IMR-90 (cell line): ENCODE measurements around the gene ART4. TPM values are rescaled to one million over a fixed set of nuclear protein-coding genes. Genes with fewer than 3 reads are reported as not detected.

Experiments used
- ATAC-seq: fragments of 200-7000 bp; cut with Tn5 transposase; 2 replicates; pipeline ENCODE4 v1.9.1; 2020; ENCODE audit warnings: low read depth, mild to moderate bottlenecking, moderate library complexity
- BruUV-seq: library from RNA; stranded (reverse); fragments of 400-500 nt; replicated peaks from 2 replicates; lab custom pipeline; 2021; lab: Mats Ljungman, UMichigan
- CTCF ChIA-PET: fragments of 300-600 bp; formaldehyde crosslinking; extraction: SDS; loops from one replicate; lab custom pipeline; 2021; ENCODE audit warnings: antibody characterized with exemption; lab: Yijun Ruan, JAX
- POLR2A ChIA-PET: fragments of 300-600 bp; sonication (Branson Sonifier 250); formaldehyde crosslinking; loops from one replicate; lab custom pipeline; 2022; ENCODE audit warnings: antibody characterized with exemption; ENCODE audit not compliant: unreplicated experiment; lab: Charles Lee
- DNase-seq: peaks from one replicate; pipeline ENCODE4 v3.0.0; 2013
- H2AFZ ChIP-seq: replicated peaks from 2 replicates; pipeline ENCODE3; 2013; ENCODE audit warnings: low read length, mild to moderate bottlenecking; ENCODE audit not compliant: poor library complexity
- H2AK5ac ChIP-seq: 2 replicates; pipeline ENCODE4 v1.6.1; 2013; ENCODE audit warnings: low read depth, low read length, inconsistent platforms
- H2AK9ac ChIP-seq: replicated peaks from 2 replicates; pipeline ENCODE3; 2013; ENCODE audit warnings: mild to moderate bottlenecking, low read depth, low read length, moderate library complexity; ENCODE audit not compliant: poor library complexity
- H2BK120ac ChIP-seq: 2 replicates; pipeline ENCODE4 v1.6.1; 2013; ENCODE audit warnings: low read depth, low read length, inconsistent platforms
- H2BK15ac ChIP-seq: 3 replicates; pipeline ENCODE4 v1.6.1; 2013; ENCODE audit warnings: low read depth, low read length, inconsistent platforms
- H2BK20ac ChIP-seq: 2 replicates; pipeline ENCODE4 v1.6.1; 2013; ENCODE audit warnings: low read depth, mild to moderate bottlenecking, inconsistent platforms, low read length, moderate library complexity
- H2BK5ac ChIP-seq: 2 replicates; pipeline ENCODE4 v1.6.1; 2013; ENCODE audit warnings: mild to moderate bottlenecking, low read depth, low read length, inconsistent platforms; ENCODE audit not compliant: poor library complexity, severe bottlenecking
- H3K14ac ChIP-seq: replicated peaks from 2 replicates; pipeline ENCODE4 v1.6.1; 2013; ENCODE audit warnings: low read depth, low read length, inconsistent platforms
- H3K18ac ChIP-seq: 2 replicates; pipeline ENCODE4 v1.6.1; 2013; ENCODE audit warnings: low read depth, low read length, control low read depth
- H3K23ac ChIP-seq: 2 replicates; pipeline ENCODE4 v1.6.1; 2013; ENCODE audit warnings: low read depth, low read length, inconsistent platforms
- H3K27ac ChIP-seq: 2 replicates; pipeline ENCODE4 v1.5.1; 2013; ENCODE audit warnings: mild to moderate bottlenecking, control low read depth, low read length; ENCODE audit not compliant: insufficient read depth
- H3K27me3 ChIP-seq: 2 replicates; pipeline ENCODE4 v1.6.1; 2013; ENCODE audit warnings: low read length; ENCODE audit not compliant: control insufficient read depth, insufficient read depth
- H3K36me3 ChIP-seq: 2 replicates; pipeline ENCODE4 v1.6.1; 2013; ENCODE audit warnings: low read length, mixed read lengths; ENCODE audit not compliant: control insufficient read depth, insufficient read depth
- H3K4ac ChIP-seq: 2 replicates; pipeline ENCODE4 v1.6.1; 2013; ENCODE audit warnings: low read depth, low read length, inconsistent platforms
- H3K4me1 ChIP-seq: 2 replicates; pipeline ENCODE4 v1.6.1; 2013; ENCODE audit warnings: low read length, mixed read lengths; ENCODE audit not compliant: control insufficient read depth, insufficient read depth
- H3K4me2 ChIP-seq: 2 replicates; pipeline ENCODE4 v1.6.1; 2013; ENCODE audit warnings: low read depth, mild to moderate bottlenecking, control low read depth, low read length, moderate library complexity
- H3K4me3 ChIP-seq: 2 replicates; pipeline ENCODE4 v1.5.1; 2013; ENCODE audit warnings: low read depth, mild to moderate bottlenecking, control low read depth, low read length, moderate library complexity; ENCODE audit not compliant: insufficient read depth
- H3K56ac ChIP-seq: 2 replicates; pipeline ENCODE4 v1.6.1; 2013; ENCODE audit warnings: low read length, inconsistent platforms; ENCODE audit not compliant: insufficient read depth; ENCODE audit errors: extremely low read depth
- H3K79me1 ChIP-seq, 2 experiments: 2 replicates each; pipeline ENCODE4 v1.6.1; 2013; ENCODE audit warnings: low read length in 2 of 2, inconsistent platforms in 1 of 2, low read depth in 1 of 2
- H3K9ac ChIP-seq: 2 replicates; pipeline ENCODE4 v1.6.1; 2013; ENCODE audit warnings: low read depth, low read length, control low read depth
- H3K9me1 ChIP-seq: 2 replicates; pipeline ENCODE4 v1.6.1; 2013; ENCODE audit warnings: low read length, inconsistent platforms; ENCODE audit not compliant: insufficient read depth
- H3K9me3 ChIP-seq: 2 replicates; pipeline ENCODE4 v1.6.1; 2013; ENCODE audit warnings: low read length; ENCODE audit not compliant: control insufficient read depth, insufficient read depth
- H4K20me1 ChIP-seq: 2 replicates; pipeline ENCODE4 v1.6.1; 2013; ENCODE audit warnings: low read length, inconsistent platforms; ENCODE audit not compliant: insufficient read depth
- H4K5ac ChIP-seq: 2 replicates; pipeline ENCODE4 v1.6.1; 2013; ENCODE audit warnings: mild to moderate bottlenecking, low read depth, low read length, control low read depth
- H4K8ac ChIP-seq, 2 experiments: 2 replicates each; pipeline ENCODE4 v1.6.1; 2013; ENCODE audit warnings: low read depth in 2 of 2, low read length in 2 of 2, control low read depth in 1 of 2, inconsistent platforms in 1 of 2
- H4K91ac ChIP-seq: 2 replicates; pipeline ENCODE4 v1.6.1; 2013; ENCODE audit warnings: low read depth, low read length, inconsistent platforms; ENCODE audit not compliant: insufficient read depth
- CEBPB ChIP-seq: IDR thresholded peaks from 2 replicates; pipeline ENCODE4 v1.6.1; 2012; ENCODE audit warnings: low read depth, low read length, improper control_type of control experiment
- CTCF ChIP-seq: conservative IDR thresholded peaks from 2 replicates; pipeline ENCODE4 v1.5.1; 2012; ENCODE audit warnings: mild to moderate bottlenecking, low read depth, low read length, improper control_type of control experiment
- ELK1 ChIP-seq: fragments of 150-350 bp; IDR thresholded peaks from 2 replicates; pipeline ENCODE4 v1.6.1; 2016; ENCODE audit warnings: low read depth, mild to moderate bottlenecking, low read length, moderate library complexity, borderline replicate concordance
- RAD21 ChIP-seq: IDR thresholded peaks from 2 replicates; pipeline ENCODE4 v1.6.1; 2012; ENCODE audit warnings: low read length, improper control_type of control experiment
- RFX5 ChIP-seq: IDR thresholded peaks from 2 replicates; pipeline ENCODE4 v1.8.0; 2012; ENCODE audit warnings: low read depth, mild to moderate bottlenecking, low read length, moderate library complexity
- SMC3 ChIP-seq: fragments of 150-350 bp; IDR thresholded peaks from 2 replicates; pipeline ENCODE4 v1.6.1; 2016; ENCODE audit warnings: low read depth, mild to moderate bottlenecking, antibody characterized with exemption, low read length, moderate library complexity
- WGBS, 2 experiments: methylation state at CpG; one replicate each; pipeline versions ENCODE4 v1.1.5 to v1.1.7; 2013; ENCODE audit warnings: missing lambda C conversion rate in 2 of 2; ENCODE audit not compliant: insufficient read length in 1 of 2; ENCODE audit errors: extremely low coverage in 2 of 2; 5-methylcytosine and 5-hydroxymethylcytosine counted together
- dilution Hi-C: fragments of 300-500 bp; cut with HindIII; formaldehyde crosslinking; loops from one replicate; pipeline ENCODE4 v1.14.3; 2018; ENCODE audit warnings: low sequenced_read_pairs; ENCODE audit not compliant: unreplicated experiment
- in situ Hi-C: fragments of 300-500 bp; cut with MboI; formaldehyde crosslinking; loops from 3 replicates; pipeline ENCODE4 v1.14.3; 2019; ENCODE audit warnings: low sequenced_read_pairs, inconsistent platforms, mixed read lengths
- intact Hi-C: fragments of 100-400 bp; cut with micrococcal nuclease; formaldehyde crosslinking; loops from 2 replicates; pipeline ENCODE4 v1.10.0; 2022
- polyA plus RNA-seq, 3 experiments: library from polyadenylated mRNA; depleted of rRNA; stranded (reverse); fragments of >200 nt; gene quantifications; 2 replicates each; pipeline ENCODE4 v1.2.3, GENCODE V29; 2012; ENCODE audit warnings: low replicate concordance in 1 of 3
- total RNA-seq: library from RNA; depleted of rRNA; stranded (reverse); fragments of >200 nt; gene quantifications from 2 replicates; pipeline ENCODE4 v1.2.3, GENCODE V29; 2012

The ART4 gene
- total and polyA plus RNA-seq, 2 of the 4 experiments (the other 2 are of a cell fraction), result not detected

- Histone ChIP-seq H3K23ac (no peak overlapping the region), H4K5ac (peak overlapping the region; percentile 76), H2BK20ac (peak overlapping the region; percentile 69), H3K9me3 (no peaks in the 10 kb centered on the region), H3K4me1 (peaks cover 3% of the 10 kb centered on the region; the same call in 1 of the 2 replicates), H2AK5ac (no peak overlapping the region), H3K14ac (no peak overlapping the region), H2AFZ (no peak overlapping the region), H2BK5ac (no peak overlapping the region), H3K79me1 (no peaks in the 10 kb centered on the region), H3K36me3 (no peaks in the 10 kb centered on the region), H4K20me1 (no peaks in the 10 kb centered on the region), H3K9me1 (no peaks in the 10 kb centered on the region; the same call in 1 of the 2 replicates), H4K8ac (no peak overlapping the region; a peak in 1 of 4 replicates), H4K91ac (peak overlapping the region; percentile 20; the same call in 1 of the 2 replicates), H2AK9ac (no peak overlapping the region), H3K27ac (no peak overlapping the region; the same call in 1 of the 2 replicates), H2BK15ac (0 out of 3 replicates have a peak overlapping the region, but pooled peaks have one; percentile 43), H3K4me2 (peak overlapping the region; percentile 23; the same call in 1 of the 2 replicates), H3K4me3 (no peak overlapping the region), H3K27me3 (no peaks in the 10 kb centered on the region), H3K56ac (no peak overlapping the region; the same call in 1 of the 2 replicates), H3K4ac (no peak overlapping the region; the same call in 1 of the 2 replicates), H3K18ac (peak overlapping the region; percentile 67; the same call in 1 of the 2 replicates), H3K9ac (peak overlapping the region; percentile 62), H2BK120ac (peak overlapping the region; percentile 80; the same call in 1 of the 2 replicates)
- BruUV-seq, result no TSS peak
- DNase-seq (peak; percentile 65), ATAC-seq (peak; percentile 77)
- intact Hi-C loops (loop anchor here (1.0 to 10.0 kb wide), 6 partner anchors 122 to 422 kb away; partner anchors contain the start of gene RERG), in situ Hi-C loops (no loop called here), dilution Hi-C loops (no loop called here)
- TF ChIP-seq RFX5 (no peak), SMC3 (peak; percentile 92), CTCF (peak; percentile 85), CEBPB (no peak), RAD21 (peak; percentile 81), ELK1 (no peak)
- ChIA-PET POLR2A (interaction anchor here (1.0 kb wide), 1 partner anchor 149 kb away, joined by 4 read pairs; no protein-coding TSS in a partner anchor), CTCF (interaction anchor here (0.6 to 1.5 kb wide), 5 partner anchors 8 to 376 kb away, joined by 3 to 13 read pairs (median 3); partner anchors contain the start of gene SMCO3)
- WGBS, 2 experiments, result 0% methylated on average over 1 of the region's 3 CpGs; no CpG with 5 or more reads in 1 of the 2 experiments
These were observed 2.0 kb upstream of the ART4 start for GRCh38 chr12:14845350-14845750.
